Psoas muscle (tissue), 8 donors: ENCODE data around the gene NR2F1-AS1. TPM values are rescaled to one million over a fixed set of nuclear protein-coding genes. Genes with fewer than 3 reads are reported as not detected.

Source experiments
- ATAC-seq, 4 donors: fragments of 200-7000 bp; cut with Tn5 transposase; one replicate each; pipeline ENCODE4 v1.9.1; 2020; ENCODE audit warnings: moderate library complexity in 3 of 4, mild to moderate bottlenecking in 2 of 4
- DNase-seq, 2 donors: peaks; one replicate each; pipeline ENCODE4 v3.0.0-alpha.2; 2020
- H3K27ac ChIP-seq: fragments of 200-600 bp; one replicate; pipeline ENCODE4 v1.8.0; 2022
- H3K27me3 ChIP-seq, 3 donors: fragments of 200-600 bp in 1 of 3; one replicate each; pipeline versions ENCODE4 v1.6.1 to v1.8.0; 2013 to 2022; ENCODE audit warnings: low read length in 2 of 3, mild to moderate bottlenecking in 2 of 3, moderate library complexity in 1 of 3; ENCODE audit not compliant: insufficient read depth in 3 of 3
- H3K36me3 ChIP-seq, 2 donors: fragments of 200-600 bp in 1 of 2; one replicate each; pipeline versions ENCODE4 v1.6.1 to v1.8.0; 2013 to 2022; ENCODE audit warnings: low read depth in 1 of 2, mild to moderate bottlenecking in 1 of 2, moderate library complexity in 1 of 2; ENCODE audit not compliant: insufficient read depth in 1 of 2
- H3K4me1 ChIP-seq: fragments of 200-600 bp; one replicate; pipeline ENCODE4 v1.8.0; 2022
- H3K4me3 ChIP-seq: fragments of 200-600 bp; one replicate; pipeline ENCODE4 v1.8.0; 2022; ENCODE audit warnings: mild to moderate bottlenecking
- H3K9me3 ChIP-seq: fragments of 200-600 bp; one replicate; pipeline ENCODE4 v1.8.0; 2022
- CTCF ChIP-seq: fragments of 200-600 bp; IDR thresholded peaks from one replicate; pipeline ENCODE4 v1.8.0; 2022; ENCODE audit warnings: antibody characterized with exemption
- WGBS, 3 donors: extraction: QIAGEN DNeasy Blood & Tissue Kit; methylation state at CpG; one replicate each; pipeline versions ENCODE4 v1.1.6 to v1.1.7; 2013; 5-methylcytosine and 5-hydroxymethylcytosine counted together
- intact Hi-C, 2 donors: fragments of 100-400 bp; cut with DNase I; formaldehyde crosslinking; loops; one replicate each; pipeline versions ENCODE4 v1.11.0 to v1.14.2; 2022
- polyA plus RNA-seq, 3 donors: library from polyadenylated mRNA; stranded (reverse); fragments of 200-250 nt; gene quantifications; one replicate each; pipeline ENCODE4 v1.2.3, GENCODE V29; 2013
- total RNA-seq, 4 donors: library from RNA; stranded (reverse); fragmentation: NEBNext Ultra II Directional in 2 of 4; extraction: Animal tissue kit (Norgen Biotek cat#: 25700) in 2 of 4; gene quantifications; one replicate each; pipeline versions ENCODE4 v1.2.1 to v1.2.4, GENCODE V29; 2021 to 2023
- donor health status: healthy with polysubstance abuse.
- donor health status: DM: no; HTN: no; CAD: no; lungs with moderate emphysema.
- donor health status: Bipolar disorder and iron deficiency.
- donor health status: healthy.
- donor health status: DM: yes; HTN: yes; CAD: no.
- donor health status: DM: no; HTN: no; CAD: no.
- donor health status: DM: no; HTN: no; CAD: no.
- donor health status: DM: yes; HTN: yes; CAD: no.

The NR2F1-AS1 gene
- total and polyA plus RNA-seq, 7 donors, result 0.13 to 1.5 (median 0.42) TPM

DNA sequence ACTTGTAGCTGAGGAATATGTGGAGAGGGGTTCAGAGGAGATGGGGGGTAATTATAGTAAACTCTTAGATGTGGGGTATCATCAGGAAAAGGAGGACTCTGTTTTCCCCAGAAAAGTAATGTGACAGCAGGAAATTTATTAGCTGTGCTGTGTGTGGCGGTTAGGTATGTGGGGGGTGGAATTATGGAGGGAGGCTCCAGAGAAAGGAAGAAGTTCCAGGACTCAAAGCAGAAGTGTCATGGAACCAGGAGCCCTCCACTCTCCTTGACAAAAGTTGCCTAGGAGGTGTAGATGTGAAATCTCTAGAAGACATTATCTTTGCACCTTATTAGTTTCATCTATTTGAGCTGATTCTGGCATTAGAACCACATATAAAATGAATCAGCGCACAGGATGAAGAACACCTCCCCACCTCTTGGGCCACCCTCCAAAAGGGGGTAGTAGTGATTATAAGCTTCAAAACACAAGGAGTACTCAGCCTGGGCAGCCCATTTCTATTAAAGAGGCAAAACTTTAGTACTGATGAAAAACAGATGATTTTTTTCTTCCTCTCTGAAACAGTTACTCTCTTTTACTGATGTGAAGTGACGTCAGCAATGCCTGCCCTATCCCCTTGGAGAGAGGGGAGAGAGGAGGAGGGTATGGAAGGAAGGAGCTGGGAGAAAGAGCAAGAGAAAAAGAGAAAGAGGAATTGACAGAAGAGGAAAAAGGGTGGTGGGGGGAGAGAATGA lies 20.2 kb upstream of the NR2F1-AS1 start:
- peaks cover 3 to 98% (median 20%) of the 10 kb centered on the region in 3 donors for H3K27me3 ChIP-seq
- WGBS, 3 donors, result 60 to 70% (median 64%) methylated on average over 3 of the region's 3 CpGs
- TF ChIP-seq CTCF, result no peak
- no peaks in the 10 kb centered on the region for H3K4me1 ChIP-seq
- no peaks in the 10 kb centered on the region for H3K36me3 ChIP-seq
- H3K9me3 ChIP-seq, result no peaks in the 10 kb centered on the region
- DNase-seq (no peak), ATAC-seq (no peak)
- H3K27ac ChIP-seq, result no peak overlapping the region
- H3K4me3 ChIP-seq, result no peak overlapping the region
- intact Hi-C loops, result no loop called here

- DNase-seq (no peak), ATAC-seq (no peak)
- Histone ChIP-seq H3K27ac (no peak overlapping the region), H3K27me3 (peaks cover 3 to 97% (median 22%) of the 10 kb centered on the region in 3 donors), H3K9me3 (no peaks in the 10 kb centered on the region), H3K36me3 (no peaks in the 10 kb centered on the region), H3K4me3 (no peak overlapping the region), H3K4me1 (no peaks in the 10 kb centered on the region)
- intact Hi-C loops, result no loop called here
- WGBS, 3 donors, result 31 to 39% (median 32%) methylated on average over 8 of the region's 8 CpGs
- TF ChIP-seq CTCF, result no peak
These were observed 19.5 kb upstream of the NR2F1-AS1 start for GRCh38 chr5:93600409-93601070.

DNA sequence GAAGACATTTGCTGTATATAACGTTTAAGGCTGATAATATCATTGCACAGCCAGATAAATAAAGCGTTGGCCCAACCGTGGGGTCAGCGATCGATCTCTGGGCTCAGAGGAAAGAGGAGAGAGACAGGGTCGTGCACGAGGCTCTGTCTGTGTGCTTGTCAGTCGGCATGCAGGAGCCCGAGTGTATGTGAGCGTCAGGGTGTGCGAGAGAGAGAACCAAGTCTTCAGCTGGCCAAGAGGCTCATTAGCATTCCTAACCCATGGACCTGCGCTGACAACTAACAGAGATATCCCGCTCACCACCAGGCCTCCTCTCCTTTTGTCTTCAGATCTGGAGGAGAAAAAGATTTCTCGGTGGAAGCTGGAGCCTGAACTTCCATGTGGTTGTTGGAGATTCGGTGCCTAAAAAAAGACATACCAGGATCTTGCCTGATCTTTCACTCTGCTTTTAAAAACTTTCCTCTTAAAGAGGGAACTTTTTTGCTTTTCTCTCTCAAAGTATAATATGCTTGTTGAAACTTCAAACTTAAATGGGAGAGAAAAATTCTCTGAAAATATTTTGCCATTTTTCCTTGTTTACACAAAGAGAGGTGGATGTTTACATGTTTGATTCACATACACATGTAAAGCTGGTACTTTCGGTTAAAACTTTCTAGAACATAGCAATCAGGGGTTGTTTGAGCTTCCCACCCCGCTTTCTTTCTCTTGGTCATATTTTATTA lies 18.5 kb upstream of the NR2F1-AS1 start:
- peaks cover 3 to 97% (median 22%) of the 10 kb centered on the region in 3 donors for H3K27me3 ChIP-seq

GRCh38 chr5:93599001-93599379 lies 18.0 kb upstream of the NR2F1-AS1 start:
- DNase-seq, result no peak
- H3K9me3 ChIP-seq, result no peaks in the 10 kb centered on the region
- TF ChIP-seq CTCF, result no peak
- WGBS, 3 donors, result 46 to 55% (median 48%) methylated on average over 5 of the region's 5 CpGs
- H3K27ac ChIP-seq, result no peak overlapping the region
- no peak overlapping the region for H3K4me3 ChIP-seq
- peaks cover 3 to 95% (median 21%) of the 10 kb centered on the region in 3 donors for H3K27me3 ChIP-seq
- H3K36me3 ChIP-seq, result no peaks in the 10 kb centered on the region
- H3K4me1 ChIP-seq, result no peaks in the 10 kb centered on the region
- ATAC-seq, result no peak
- intact Hi-C loops, result no loop called here

More for the DNA sequence above, 18.5 kb upstream of the NR2F1-AS1 start:
- Histone ChIP-seq H3K4me3 (no peak overlapping the region), H3K4me1 (no peaks in the 10 kb centered on the region), H3K36me3 (no peaks in the 10 kb centered on the region), H3K9me3 (no peaks in the 10 kb centered on the region), H3K27ac (no peak overlapping the region)
- intact Hi-C loops, result no loop called here
- no peak for TF ChIP-seq CTCF
- ATAC-seq (no peak), DNase-seq (no peak)
- 37 to 51% (median 44%) methylated on average over 17 of the region's 17 CpGs for WGBS, 3 donors
